Adrenal gland (tissue), 5 donors: Measurements from ENCODE around the gene MAP3K8.
A peak's percentile ranks its signal among the peaks of the same experiment; 100 is the strongest.

Experiments used
- CTCF ChIP-seq, 6 experiments: fragments of 450-650 bp in 4 of 6; fragments of 200-600 bp in 2 of 6; sonication (generic) in 1 of 6; IDR thresholded peaks; 1 replicate in 5 of 6; 2 replicates in 1 of 6; pipeline versions ENCODE4 v1.5.1 to v1.8.0; 2016 to 2021; ENCODE audit warnings: antibody characterized with exemption in 6 of 6, mild to moderate bottlenecking in 2 of 6, moderate library complexity in 1 of 6
- POLR2A ChIP-seq, 2 donors: fragments of 450-650 bp; IDR thresholded peaks; one replicate each; pipeline ENCODE4 v1.6.1; 2017; ENCODE audit warnings: antibody characterized with exemption in 2 of 2, mild to moderate bottlenecking in 2 of 2, moderate library complexity in 1 of 2
- donor health status: DM: no; HTN: no; CAD: no.

- peak in 1 of 6 experiments; percentile 28 for TF ChIP-seq CTCF (IDR thresholded peaks at IDR 0.05)
- no peak for TF ChIP-seq POLR2A (IDR thresholded peaks at IDR 0.05)
These were observed 1.2 kb upstream of the MAP3K8 start for GRCh38 chr10:30432622-30433305.
